ENCODE results near the gene HINT1.

Gene HINT1

GRCh38 chr5:131163276-131164119 is 1.6 kb downstream of the HINT1 start:
- H3K4me3 ChIP-seq (ENCODE audit: low read depth, low read length), result peak overlapping the region; percentile 82
- DNase-seq (ENCODE audit: low read depth), result no peak
- TF ChIP-seq CTCF (IDR thresholded peaks at IDR 0.05; ENCODE audit: control insufficient read depth, extremely low read depth, insufficient read depth), result no peak

GRCh38 chr5:131160134-131160533 is 4.9 kb downstream of the HINT1 start:
- DNase-seq (ENCODE audit: low read depth), result peak; percentile 96
- no peak overlapping the region for H3K4me3 ChIP-seq (ENCODE audit: low read depth, low read length)
- no peak for TF ChIP-seq CTCF (IDR thresholded peaks at IDR 0.05; ENCODE audit: control insufficient read depth, extremely low read depth, insufficient read depth)

GRCh38 chr5:131156957-131157356 is 8.1 kb downstream of the HINT1 start:
- no peak for TF ChIP-seq CTCF (IDR thresholded peaks at IDR 0.05; ENCODE audit: control insufficient read depth, extremely low read depth, insufficient read depth)
- H3K4me3 ChIP-seq (ENCODE audit: low read depth, low read length), result no peak overlapping the region
- no peak for DNase-seq (ENCODE audit: low read depth)

- H3K4me3 ChIP-seq (ENCODE audit: low read depth, low read length), result no peak overlapping the region
- DNase-seq (ENCODE audit: low read depth), result no peak
- no peak for TF ChIP-seq CTCF (IDR thresholded peaks at IDR 0.05; ENCODE audit: control insufficient read depth, extremely low read depth, insufficient read depth)
Observed at GRCh38 chr5:131156385-131156784, 8.7 kb downstream of the HINT1 start.

- TF ChIP-seq CTCF (IDR thresholded peaks at IDR 0.05; ENCODE audit: control insufficient read depth, extremely low read depth, insufficient read depth), result no peak
- H3K4me3 ChIP-seq (ENCODE audit: low read depth, low read length), result no peak overlapping the region
Observed at GRCh38 chr5:131151216-131151615, 13.8 kb downstream of the HINT1 start.

GRCh38 chr5:131150408-131150807 is 14.6 kb downstream of the HINT1 start:
- H3K4me3 ChIP-seq (ENCODE audit: low read depth, low read length), result no peak overlapping the region
- DNase-seq (ENCODE audit: low read depth), result no peak
- TF ChIP-seq CTCF (IDR thresholded peaks at IDR 0.05; ENCODE audit: control insufficient read depth, extremely low read depth, insufficient read depth), result no peak

More at GRCh38 chr5:131151216-131151615, 13.8 kb downstream of the HINT1 start:
- no peak for DNase-seq (ENCODE audit: low read depth)

- TF ChIP-seq CTCF (IDR thresholded peaks at IDR 0.05; ENCODE audit: control insufficient read depth, extremely low read depth, insufficient read depth), result no peak
- no peak overlapping the region for H3K4me3 ChIP-seq (ENCODE audit: low read depth, low read length)
- DNase-seq (ENCODE audit: low read depth), result no peak
Observed at GRCh38 chr5:131148835-131149234, 16.2 kb downstream of the HINT1 start.
